DLD1 (cell line): ENCODE measurements around the gene PIH1D1.
"Not testable (repeated sequence)": the region's sequence is repeated elsewhere in the genome, so short reads cannot be mapped to it uniquely, and the experiment has no call there.

Experiments
- in situ Hi-C: cut with HindIII; loops from 2 replicates; pipeline ENCODE4 v1.10.0; 2017; ENCODE audit warnings: low sequenced_read_pairs

PIH1D1 gene

DNA sequence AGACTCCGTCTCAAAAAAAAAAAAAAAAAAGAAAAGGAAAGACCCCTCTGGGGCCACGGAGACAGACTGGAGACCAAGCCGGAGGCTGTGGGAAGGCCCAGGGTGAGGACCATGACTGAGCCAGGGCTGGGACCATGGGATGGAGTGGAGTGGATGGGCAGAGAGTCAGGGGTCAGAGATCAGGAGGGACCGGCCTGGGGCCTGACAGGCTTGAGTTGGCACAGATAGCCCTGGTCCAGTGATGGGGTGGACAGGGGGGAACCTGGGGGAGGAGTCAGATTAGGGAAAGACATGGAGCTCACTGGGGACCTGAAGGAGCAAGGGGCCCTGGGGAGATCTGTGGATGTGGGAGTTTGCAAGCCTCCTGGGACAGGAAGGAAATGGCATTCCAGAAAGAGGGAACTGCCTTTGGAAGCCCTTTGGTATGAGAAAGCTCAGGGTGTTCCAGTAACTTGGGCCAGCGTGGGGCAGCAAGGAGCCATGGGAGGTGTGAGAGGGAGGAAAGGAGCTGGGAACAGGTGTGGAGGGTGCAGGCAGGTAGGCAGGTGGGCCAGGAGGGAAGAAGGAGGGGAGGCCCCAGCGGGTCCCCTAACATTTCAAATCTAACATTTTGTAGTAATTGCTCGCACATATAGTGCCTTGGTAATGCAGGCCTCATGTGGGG lies 29.5 kb upstream of the PIH1D1 start:
- in situ Hi-C loops = no loop called here

- in situ Hi-C loops = no loop called here
Measured at GRCh38 chr19:49479975-49480628, 28.5 kb upstream of the PIH1D1 start.

DNA sequence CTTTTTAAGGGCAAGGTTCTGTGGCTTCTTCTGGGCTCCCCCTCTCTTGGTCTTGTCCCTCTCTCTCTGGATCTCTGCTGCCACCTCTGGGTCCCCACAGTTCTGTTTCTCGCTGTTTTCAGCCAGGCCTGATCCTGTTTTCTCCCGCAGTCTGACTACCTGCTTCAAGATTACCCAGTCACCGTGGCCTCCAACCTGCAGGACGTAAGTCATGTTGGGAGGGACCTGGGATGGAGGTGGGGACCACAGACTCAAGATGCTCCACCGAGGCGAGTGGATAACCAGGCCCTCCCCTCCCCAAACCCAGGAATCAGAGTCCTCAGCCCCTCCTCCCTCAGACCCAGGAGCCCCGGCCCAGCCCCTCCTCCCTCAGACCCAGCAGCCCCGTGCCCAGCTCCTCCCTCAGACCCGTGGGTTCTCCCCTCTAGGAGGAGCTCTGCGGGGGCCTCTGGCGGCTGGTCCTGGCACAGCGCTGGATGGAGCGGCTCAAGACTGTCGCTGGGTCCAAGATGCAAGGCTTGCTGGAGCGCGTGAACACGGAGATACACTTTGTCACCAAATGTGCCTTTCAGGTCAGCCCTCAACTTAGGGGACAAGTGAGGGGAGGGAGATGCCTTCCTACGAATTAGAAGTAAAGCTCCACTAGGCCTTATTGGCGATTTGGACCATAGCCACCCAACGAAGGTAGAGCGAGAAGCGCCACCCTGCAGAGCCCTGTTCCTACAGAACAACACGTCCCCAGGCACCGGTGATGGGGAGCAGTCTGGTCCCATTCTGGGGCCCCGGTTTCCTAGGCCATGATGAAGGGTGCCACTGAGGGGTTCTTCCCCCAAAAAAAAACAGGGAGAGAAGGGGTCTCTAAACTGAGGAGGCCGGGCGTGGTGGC lies 24.6 kb upstream of the PIH1D1 start:
- in situ Hi-C loops = no loop called here

DNA sequence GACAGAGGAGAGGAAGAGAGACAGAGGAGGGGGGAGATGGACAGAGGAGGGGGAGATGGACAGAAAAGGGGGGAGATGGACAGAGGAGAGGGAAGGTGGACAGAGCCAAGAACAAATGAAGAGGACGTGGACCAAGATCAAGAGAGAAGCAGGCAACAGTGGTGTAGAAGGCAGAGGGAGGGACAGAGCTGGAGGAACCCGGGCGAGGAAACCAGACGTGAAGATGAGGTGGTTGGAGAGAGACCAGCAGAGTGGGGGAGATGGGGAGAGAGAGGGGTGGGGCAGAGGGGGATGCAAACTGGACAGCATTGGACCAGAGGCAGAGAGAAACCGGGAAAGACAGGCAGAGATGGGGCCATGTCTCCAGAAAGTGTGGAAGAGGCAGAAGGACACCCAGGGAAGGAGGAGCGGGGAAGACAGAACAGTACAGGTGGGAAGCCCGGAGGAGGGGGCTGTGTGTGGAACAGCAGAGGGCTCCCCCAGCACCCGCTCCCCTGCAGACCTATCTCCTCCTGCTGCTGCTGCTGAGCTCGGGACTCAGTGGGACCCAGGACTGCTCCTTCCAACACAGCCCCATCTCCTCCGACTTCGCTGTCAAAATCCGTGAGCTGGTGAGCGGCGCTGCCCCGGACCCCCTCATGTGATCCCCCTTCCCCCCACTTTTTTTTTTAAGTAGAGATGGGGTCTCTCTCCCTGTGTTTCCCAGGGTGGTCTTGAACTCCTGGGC lies 23.7 kb upstream of the PIH1D1 start:
- in situ Hi-C loops = no loop called here

GRCh38 chr19:49474542-49474924 lies 22.9 kb upstream of the PIH1D1 start:
- in situ Hi-C loops = no loop called here

DNA sequence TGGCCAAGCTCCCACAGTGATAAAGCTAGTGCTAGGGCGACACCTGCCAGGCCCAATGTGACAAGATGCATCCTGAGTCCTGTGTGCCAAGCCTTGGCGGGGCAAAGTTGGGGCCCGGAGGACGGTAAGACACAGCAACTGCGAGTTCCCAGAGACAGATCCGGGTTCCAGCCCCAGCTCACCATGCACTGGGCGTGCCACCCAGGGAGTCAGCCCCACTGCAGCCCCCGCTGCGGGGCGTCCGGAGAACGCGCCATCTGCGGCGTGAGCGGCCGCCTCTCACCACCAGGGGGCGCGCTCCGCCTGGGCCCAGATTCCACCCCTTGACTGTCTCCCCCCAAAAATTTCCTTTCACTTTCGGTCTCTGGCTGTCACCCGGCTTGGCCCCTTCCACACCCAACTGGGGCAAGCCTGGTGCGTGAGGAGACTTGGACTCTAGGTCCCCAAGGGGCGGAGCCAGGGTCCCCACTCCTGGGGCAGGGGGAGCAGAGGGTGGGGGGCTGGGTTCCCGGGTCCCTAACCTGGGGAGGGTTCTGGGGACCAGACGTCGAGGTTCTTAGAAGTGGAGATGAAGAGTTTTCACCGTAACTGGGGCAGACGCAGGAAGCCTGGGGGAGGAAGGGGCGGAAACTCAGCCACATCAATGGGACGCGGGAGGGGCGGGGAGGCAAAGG lies 22.4 kb upstream of the PIH1D1 start, which contains the start of gene FLT3LG:
TSS of gene FLT3LG (plus strand) at position 348 of the 674 bp plus-strand sequence. CDS start 425 bp downstream, outside the sequence.
- in situ Hi-C loops = no loop called here

- in situ Hi-C loops = not testable (repeated sequence)
Measured at GRCh38 chr19:49473501-49473867, 21.9 kb upstream of the PIH1D1 start.

DNA sequence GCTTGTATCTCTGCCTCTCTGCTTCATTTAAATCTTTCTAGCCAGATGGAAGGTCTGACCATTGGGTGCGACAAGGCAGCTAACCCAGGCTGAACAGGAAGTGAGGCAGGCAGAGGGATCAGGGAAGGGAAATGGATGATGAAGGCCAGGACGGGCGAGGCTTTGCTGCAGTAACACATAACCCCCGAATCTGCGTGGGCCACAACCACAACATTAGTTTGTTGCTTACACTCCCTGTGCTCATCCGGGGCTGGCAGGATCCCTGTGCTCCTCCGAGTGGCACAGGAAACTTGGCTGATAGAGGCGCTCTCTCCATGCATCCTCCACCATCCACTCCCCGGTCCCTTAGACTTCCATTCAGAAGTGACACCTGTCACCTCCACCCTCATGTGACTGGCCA lies 21.3 kb upstream of the PIH1D1 start:
- in situ Hi-C loops = no loop called here

GRCh38 chr19:49470615-49470978 lies 19.0 kb upstream of the PIH1D1 start:
- in situ Hi-C loops = no loop called here

- in situ Hi-C loops = no loop called here
Measured at GRCh38 chr19:49469828-49470614, 18.4 kb upstream of the PIH1D1 start.

DNA sequence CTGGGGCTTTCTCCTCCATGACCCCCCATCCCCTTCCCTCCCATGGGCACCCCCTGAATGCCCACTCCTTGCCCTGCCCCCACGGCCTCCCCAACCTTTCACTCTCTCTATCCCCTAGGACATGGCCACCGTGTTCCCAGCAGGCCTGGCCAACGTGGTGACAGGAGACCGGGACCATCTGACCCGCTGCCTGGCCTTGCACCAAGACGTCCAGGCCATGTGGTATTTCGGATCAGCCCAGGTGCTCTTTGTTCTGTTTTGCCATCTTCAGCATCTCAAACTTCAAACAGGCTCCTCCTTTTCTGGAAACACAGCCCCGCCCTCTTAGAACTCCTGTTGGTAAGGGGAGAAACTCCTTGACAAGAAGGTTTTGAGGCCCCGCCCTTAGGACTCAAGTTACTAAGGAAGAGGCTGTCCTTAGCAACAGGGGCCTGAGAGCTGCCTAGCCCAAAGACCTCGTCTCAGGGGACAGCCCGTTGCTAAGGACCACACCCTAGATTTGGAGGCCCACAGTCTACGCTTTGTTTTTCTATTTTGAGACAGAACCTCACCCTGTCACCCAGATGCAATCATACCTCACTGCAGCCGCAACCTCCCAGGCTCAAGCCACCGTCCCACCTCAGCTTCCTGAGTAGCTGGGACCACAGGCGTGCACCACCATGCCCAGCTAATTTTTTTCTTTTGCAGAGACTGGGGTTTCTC lies 17.3 kb upstream of the PIH1D1 start:
- in situ Hi-C loops = no loop called here

DNA sequence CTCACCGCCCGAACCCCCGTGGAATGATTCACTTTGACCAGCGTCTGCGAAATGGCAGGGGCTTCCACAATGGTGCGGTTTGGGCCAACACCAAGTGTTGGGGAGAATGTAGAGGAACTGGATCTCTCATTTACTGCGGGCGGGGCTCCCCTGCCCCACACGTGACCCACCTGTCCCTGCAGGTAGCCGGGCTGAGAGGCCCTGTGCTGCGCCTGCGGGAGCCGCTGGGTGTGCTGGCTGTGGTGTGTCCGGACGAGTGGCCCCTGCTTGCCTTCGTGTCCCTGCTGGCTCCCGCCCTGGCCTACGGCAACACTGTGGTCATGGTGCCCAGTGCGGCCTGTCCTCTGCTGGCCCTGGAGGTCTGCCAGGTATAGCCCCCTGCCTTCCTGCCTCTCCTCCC lies 16.6 kb upstream of the PIH1D1 start:
- in situ Hi-C loops = no loop called here

DNA sequence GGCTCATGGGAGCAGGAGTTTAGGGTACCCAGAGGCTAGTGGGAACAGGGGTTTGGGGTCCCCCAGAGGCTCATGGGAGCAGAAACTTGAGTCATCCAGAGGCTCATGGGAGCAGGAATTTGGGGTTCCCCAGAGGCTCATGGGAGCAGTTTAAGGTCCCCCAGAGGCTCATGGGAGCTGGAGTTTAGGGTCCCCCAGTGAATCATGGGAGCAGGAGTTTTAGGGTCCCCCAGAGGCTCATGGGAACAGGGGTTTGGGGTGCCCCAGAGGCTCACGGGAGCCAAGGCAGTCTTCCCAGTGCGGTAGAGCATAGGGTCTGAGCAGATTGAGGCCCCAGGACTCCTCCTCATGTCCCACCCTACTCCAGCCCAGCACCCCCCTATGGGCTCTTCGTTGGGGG lies 13.8 kb upstream of the PIH1D1 start:
- in situ Hi-C loops = no loop called here

DNA sequence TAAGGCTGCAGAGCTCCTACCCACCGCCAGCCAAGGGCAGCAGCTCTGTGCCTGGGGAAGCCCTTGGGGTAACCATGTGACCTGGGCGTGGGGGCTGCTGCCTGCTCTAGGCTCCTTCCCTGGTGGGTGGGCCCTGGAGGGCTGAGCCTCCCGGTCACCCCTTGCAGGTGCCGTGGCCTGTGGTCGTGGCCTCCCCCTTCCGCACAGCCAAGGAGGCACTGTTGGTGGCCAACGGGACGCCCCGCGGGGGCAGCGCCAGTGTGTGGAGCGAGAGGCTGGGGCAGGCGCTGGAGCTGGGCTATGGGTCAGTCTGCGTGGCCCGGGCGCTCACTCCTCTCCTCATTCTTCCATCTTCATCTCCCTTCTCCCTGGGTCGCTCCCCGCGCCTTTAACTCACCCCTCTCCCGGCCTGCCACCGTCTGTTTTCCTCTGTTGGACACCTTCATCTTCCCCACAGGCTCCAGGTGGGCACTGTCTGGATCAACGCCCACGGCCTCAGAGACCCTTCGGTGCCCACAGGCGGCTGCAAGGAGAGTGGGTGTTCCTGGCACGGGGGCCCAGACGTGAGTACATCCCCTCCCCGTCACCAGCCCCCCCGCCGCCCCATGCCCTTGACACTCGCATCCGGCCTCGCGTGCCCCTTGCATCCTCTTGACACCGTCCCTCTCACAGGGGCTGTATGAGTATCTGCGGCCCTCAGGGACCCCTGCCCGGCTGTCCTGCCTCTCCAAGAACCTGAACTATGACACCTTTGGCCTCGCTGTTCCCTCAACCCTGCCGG lies 12.5 kb upstream of the PIH1D1 start:
- in situ Hi-C loops = no loop called here

- in situ Hi-C loops = no loop called here
Measured at GRCh38 chr19:49462492-49462891, 10.9 kb upstream of the PIH1D1 start.

DNA sequence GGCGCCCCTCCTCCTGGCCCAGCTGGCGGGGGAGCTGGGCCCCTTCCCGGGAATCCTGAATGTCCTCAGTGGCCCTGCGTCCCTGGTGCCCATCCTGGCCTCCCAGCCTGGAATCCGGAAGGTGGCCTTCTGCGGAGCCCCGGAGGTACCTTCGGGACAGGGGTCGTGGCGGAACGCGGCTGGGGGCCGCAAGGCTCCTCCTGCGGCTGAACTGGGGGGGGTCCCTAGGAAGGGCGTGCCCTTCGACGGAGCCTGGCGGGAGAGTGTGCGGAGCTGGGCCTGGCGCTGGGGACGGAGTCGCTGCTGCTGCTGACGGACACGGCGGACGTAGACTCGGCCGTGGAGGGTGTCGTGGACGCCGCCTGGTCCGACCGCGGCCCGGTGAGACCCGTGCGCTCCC lies 10.0 kb upstream of the PIH1D1 start:
- in situ Hi-C loops = no loop called here

DNA sequence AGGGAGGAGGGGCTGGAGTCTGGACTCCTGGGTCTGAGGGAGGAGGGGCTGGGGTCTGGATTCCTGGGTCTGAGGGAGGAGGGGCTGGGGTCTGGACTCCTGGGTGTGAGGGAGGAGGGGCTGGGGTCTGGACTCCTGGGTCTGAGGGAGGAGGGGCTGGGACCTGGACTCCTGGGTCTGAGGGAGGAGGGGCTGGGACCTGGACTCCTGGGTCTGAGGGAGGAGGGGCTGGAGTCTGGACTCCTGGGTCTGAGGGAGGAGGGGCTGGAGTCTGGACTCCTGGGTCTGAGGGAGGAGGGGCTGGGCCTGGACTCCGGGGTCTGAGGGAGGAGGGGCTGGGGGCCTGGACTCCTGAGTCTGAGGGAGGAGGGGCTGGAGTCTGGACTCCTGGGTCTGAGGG lies 9.5 kb upstream of the PIH1D1 start:
- in situ Hi-C loops = not testable (repeated sequence)

DNA sequence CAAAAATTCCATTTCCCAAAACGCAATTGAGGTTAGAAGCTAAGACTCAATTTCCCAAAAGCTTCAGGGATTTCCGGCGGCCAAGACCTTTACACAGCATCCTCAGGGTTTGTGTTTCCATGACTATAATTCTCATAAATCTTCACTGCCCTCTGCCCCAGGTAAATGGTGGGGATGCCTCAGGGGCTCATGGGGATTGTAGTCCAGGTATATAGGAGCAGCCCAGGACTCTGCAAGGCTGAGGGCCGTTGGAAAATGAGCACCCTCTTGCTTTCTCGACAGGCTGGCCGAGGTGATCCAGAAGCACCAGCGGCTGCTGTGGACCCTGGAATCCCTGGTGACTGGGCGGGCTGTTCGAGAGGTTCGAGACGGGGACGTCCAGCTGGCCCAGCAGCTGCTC lies 7.8 kb upstream of the PIH1D1 start:
- in situ Hi-C loops = no loop called here

DNA sequence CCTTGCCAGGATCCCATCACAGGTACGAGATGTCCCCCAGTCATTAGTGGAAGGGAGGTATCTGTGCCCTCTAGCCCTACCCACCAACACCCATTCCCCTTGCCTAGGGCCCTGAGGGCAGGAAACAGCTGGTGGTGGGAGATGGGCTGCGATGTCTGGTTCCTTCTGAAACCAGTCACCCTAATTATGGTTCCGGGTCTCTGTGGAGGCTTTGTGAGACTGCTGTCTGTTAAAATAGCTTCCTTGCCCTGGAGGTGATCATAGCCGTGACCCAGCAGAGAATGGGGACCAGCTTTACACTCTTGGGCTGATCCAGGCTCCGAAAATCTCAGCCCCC lies 6.9 kb upstream of the PIH1D1 start:
- in situ Hi-C loops = no loop called here
